Measurements from ENCODE around the gene COLEC12. TPM values are rescaled to one million over a fixed set of nuclear protein-coding genes. Genes with fewer than 3 reads are reported as not detected.

COLEC12 gene
- total RNA-seq, 4 donors from 2014 or later = 20.2 to 81.3 (median 29.1) TPM

DNA sequence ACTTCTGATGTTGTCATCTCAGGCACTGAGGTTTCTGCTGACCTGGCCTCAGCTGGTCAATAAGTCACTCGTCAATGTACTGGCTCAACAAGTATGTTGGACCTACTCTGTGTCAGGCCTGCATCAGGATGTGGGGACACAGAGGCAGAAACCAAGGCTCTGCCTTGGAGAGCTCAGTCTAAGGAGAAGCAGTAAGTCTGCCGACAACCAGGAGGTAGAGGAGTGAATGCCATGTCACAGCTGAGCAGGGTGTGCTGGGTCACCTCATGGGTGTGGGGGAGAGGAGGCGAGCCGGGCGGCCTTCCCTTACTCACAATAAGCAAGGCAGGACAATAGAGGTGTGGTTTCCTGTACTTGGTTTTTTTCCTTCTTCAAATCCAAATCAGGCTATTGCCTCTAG lies 75.8 kb downstream of the COLEC12 start:
- intact Hi-C loops (cut with DNase I; ENCODE audit: low total_unique reads) = no loop called here
- TF ChIP-seq, protein P1, sequence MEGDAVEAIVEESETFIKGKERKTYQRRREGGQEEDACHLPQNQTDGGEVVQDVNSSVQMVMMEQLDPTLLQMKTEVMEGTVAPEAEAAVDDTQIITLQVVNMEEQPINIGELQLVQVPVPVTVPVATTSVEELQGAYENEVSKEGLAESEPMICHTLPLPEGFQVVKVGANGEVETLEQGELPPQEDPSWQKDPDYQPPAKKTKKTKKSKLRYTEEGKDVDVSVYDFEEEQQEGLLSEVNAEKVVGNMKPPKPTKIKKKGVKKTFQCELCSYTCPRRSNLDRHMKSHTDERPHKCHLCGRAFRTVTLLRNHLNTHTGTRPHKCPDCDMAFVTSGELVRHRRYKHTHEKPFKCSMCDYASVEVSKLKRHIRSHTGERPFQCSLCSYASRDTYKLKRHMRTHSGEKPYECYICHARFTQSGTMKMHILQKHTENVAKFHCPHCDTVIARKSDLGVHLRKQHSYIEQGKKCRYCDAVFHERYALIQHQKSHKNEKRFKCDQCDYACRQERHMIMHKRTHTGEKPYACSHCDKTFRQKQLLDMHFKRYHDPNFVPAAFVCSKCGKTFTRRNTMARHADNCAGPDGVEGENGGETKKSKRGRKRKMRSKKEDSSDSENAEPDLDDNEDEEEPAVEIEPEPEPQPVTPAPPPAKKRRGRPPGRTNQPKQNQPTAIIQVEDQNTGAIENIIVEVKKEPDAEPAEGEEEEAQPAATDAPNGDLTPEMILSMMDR (IDR thresholded peaks at IDR 0.05) = no peak
- TF ChIP-seq POLR2A (IDR thresholded peaks at IDR 0.05) = no peak
- Histone ChIP-seq H3K4me1 (no peaks in the 10 kb centered on the region), H3K9me3 (no peaks in the 10 kb centered on the region), H3K4me3 (no peak overlapping the region), H3K27ac (peak overlapping the region; percentile 47 to 75), H3K36me3 (no peaks in the 10 kb centered on the region), H3K27me3 (no peaks in the 10 kb centered on the region)
- no peak for DNase-seq

DNA sequence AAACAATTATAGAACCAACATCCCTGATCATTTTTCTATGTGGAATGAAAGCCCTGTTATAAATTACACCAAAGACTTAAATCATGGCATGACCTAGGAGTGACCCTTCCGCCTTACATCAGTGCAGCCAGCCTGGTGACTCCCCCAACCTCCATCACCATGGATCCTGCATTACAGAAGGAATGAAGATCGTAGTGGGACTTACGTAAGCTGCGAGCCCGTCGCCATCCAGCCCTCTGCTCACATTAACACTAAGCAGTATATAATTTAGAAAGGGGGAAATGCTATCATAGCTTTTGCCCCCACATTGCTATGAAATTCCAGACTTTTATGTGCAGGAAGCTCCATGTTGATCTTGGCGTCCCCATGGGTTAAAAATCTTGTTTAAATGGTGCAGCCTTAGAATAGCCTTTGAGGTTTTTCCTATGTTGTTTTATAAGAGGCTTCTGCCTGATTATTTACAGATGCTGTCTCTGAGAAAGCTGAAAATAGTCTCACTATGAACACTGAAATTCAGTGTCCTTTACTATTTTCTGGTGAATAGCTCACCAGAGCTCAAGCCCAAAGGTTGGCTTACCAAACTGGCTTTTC lies 76.3 kb downstream of the COLEC12 start:
- H3K27me3 ChIP-seq = no peaks in the 10 kb centered on the region
- intact Hi-C loops (cut with DNase I; ENCODE audit: low total_unique reads) = no loop called here
- H3K4me1 ChIP-seq = no peaks in the 10 kb centered on the region
- no peaks in the 10 kb centered on the region for H3K36me3 ChIP-seq
- peak overlapping the region; percentile 47 to 75 for H3K27ac ChIP-seq
- DNase-seq = peak; percentile 48 to 51
- TF ChIP-seq, protein P1 (IDR thresholded peaks at IDR 0.05) = no peak
- no peak for TF ChIP-seq POLR2A (IDR thresholded peaks at IDR 0.05)
- H3K4me3 ChIP-seq = no peak overlapping the region
- no peaks in the 10 kb centered on the region for H3K9me3 ChIP-seq

DNA sequence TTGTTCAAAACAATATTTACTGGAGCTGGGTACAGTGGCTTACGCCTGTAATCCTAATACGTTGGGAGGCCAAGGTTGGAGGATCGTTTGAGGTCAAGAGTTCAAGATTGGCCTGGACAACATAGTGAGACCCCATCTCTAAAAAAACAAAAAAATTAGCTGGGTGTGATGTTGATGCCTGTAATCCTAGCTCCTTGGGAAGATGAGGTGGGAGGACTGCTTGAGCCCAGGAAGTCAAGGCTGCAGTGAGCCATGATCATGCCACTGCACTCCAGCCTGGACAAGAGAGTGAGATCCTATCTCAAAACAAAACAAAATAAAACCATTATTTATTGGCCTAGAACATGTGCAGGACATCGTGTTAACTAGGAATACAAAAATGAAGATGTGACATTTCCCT lies 77.5 kb downstream of the COLEC12 start:
- intact Hi-C loops (cut with DNase I; ENCODE audit: low total_unique reads) = no loop called here
- H3K9me3 ChIP-seq = no peaks in the 10 kb centered on the region
- no peak for DNase-seq
- no peaks in the 10 kb centered on the region for H3K36me3 ChIP-seq
- H3K4me3 ChIP-seq = no peak overlapping the region
- TF ChIP-seq, protein P1 (IDR thresholded peaks at IDR 0.05) = no peak
- TF ChIP-seq POLR2A (IDR thresholded peaks at IDR 0.05) = no peak
- H3K27me3 ChIP-seq = no peaks in the 10 kb centered on the region
- H3K27ac ChIP-seq = peak overlapping the region in 1 of 2 donors; percentile 75
- H3K4me1 ChIP-seq = no peaks in the 10 kb centered on the region

DNA sequence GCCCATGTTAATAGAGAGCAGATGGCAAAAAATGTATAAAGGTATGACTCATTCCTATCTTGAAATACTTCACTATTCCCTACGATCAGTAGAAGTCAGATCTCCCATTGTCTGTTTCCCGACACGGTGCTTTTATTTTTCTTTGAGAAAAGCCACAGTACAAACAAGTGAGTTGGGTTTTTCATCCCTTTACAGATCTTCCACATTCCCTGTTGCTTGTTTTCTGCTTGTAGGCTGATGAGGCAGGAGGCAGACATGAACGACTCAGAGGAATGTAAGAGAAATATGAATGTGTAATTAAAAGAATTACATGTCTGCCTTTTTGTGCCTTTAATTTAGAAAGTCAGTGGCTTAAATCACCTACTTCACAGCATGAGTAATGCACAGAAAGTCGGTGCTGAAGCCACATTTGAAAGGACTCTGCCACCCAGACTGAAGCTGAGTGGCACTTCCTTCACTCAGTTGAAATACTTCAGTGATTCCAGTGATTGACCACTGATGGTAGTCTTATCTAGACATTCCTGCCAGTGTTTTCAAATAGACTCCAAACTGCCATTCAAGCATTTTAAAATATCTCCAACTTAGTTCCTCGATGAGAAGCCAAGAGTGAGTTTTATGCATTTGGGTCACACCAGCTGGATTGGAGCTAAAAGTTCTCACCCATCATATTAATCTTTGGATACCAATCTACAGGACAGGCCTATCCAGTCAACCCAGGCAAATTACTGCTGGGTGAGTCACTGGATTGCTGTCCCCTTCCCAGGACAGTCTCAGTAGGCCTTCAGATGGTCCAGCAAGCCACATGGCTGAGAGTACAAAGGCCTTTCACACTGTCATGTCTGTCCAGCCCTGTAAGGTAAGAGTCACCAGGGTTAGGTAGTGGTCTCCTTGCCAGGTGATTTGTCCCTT lies 79.0 kb downstream of the COLEC12 start:
- Histone ChIP-seq H3K27ac (peak overlapping the region in 1 of 2 donors; percentile 66), H3K4me3 (no peak overlapping the region), H3K36me3 (no peaks in the 10 kb centered on the region)

More for the DNA sequence above, 79.0 kb downstream of the COLEC12 start:
- no peak for TF ChIP-seq POLR2A (IDR thresholded peaks at IDR 0.05)
- TF ChIP-seq, protein P1 (IDR thresholded peaks at IDR 0.05) = no peak
- Histone ChIP-seq H3K9me3 (no peaks in the 10 kb centered on the region), H3K4me1 (no peaks in the 10 kb centered on the region), H3K27me3 (no peaks in the 10 kb centered on the region)
- no peak for DNase-seq
- intact Hi-C loops (cut with DNase I; ENCODE audit: low total_unique reads) = no loop called here
